Measurements from ENCODE around the gene ERMARD. TPM values are rescaled to one million over a fixed set of nuclear protein-coding genes. Genes with fewer than 3 reads are reported as not detected.

The ERMARD gene
- total RNA-seq, 1 donor from 2014 or later = 34.2 TPM

GRCh38 chr6:169811521-169812256 is 60.3 kb downstream of the ERMARD start:
- TF ChIP-seq CTCF (IDR thresholded peaks at IDR 0.05; ENCODE audit: insufficient read depth, low read length, poor library complexity, severe bottlenecking) = no peak
- no peak for DNase-seq (ENCODE audit: low read depth)
- no peak overlapping the region for H3K4me3 ChIP-seq (ENCODE audit: low read depth, low read length)
- H3K27me3 ChIP-seq (ENCODE audit: control insufficient read depth, insufficient read depth, low read length) = peaks cover 8% of the 10 kb centered on the region
- H3K36me3 ChIP-seq (ENCODE audit: control insufficient read depth, insufficient read depth, low read length) = no peaks in the 10 kb centered on the region

GRCh38 chr6:169812257-169812644 is 60.8 kb downstream of the ERMARD start:
- Histone ChIP-seq H3K36me3 (ENCODE audit: control insufficient read depth, insufficient read depth, low read length) (no peaks in the 10 kb centered on the region), H3K27me3 (ENCODE audit: control insufficient read depth, insufficient read depth, low read length) (peaks cover 6% of the 10 kb centered on the region), H3K4me3 (ENCODE audit: low read depth, low read length) (no peak overlapping the region)
- no peak for DNase-seq (ENCODE audit: low read depth)
- no peak for TF ChIP-seq CTCF (IDR thresholded peaks at IDR 0.05; ENCODE audit: insufficient read depth, low read length, poor library complexity, severe bottlenecking)

GRCh38 chr6:169813969-169814368 is 62.5 kb downstream of the ERMARD start:
- TF ChIP-seq CTCF (IDR thresholded peaks at IDR 0.05; ENCODE audit: insufficient read depth, low read length, poor library complexity, severe bottlenecking) = no peak
- DNase-seq (ENCODE audit: low read depth) = no peak
- Histone ChIP-seq H3K4me3 (ENCODE audit: low read depth, low read length) (no peak overlapping the region), H3K36me3 (ENCODE audit: control insufficient read depth, insufficient read depth, low read length) (no peaks in the 10 kb centered on the region), H3K27me3 (ENCODE audit: control insufficient read depth, insufficient read depth, low read length) (no peaks in the 10 kb centered on the region)

GRCh38 chr6:169816054-169816453 is 64.6 kb downstream of the ERMARD start:
- no peak for TF ChIP-seq CTCF (IDR thresholded peaks at IDR 0.05; ENCODE audit: insufficient read depth, low read length, poor library complexity, severe bottlenecking)

GRCh38 chr6:169816975-169817374 is 65.6 kb downstream of the ERMARD start:
- TF ChIP-seq CTCF (IDR thresholded peaks at IDR 0.05; ENCODE audit: insufficient read depth, low read length, poor library complexity, severe bottlenecking) = no peak
- Histone ChIP-seq H3K27me3 (ENCODE audit: control insufficient read depth, insufficient read depth, low read length) (no peaks in the 10 kb centered on the region), H3K4me3 (ENCODE audit: low read depth, low read length) (no peak overlapping the region), H3K36me3 (ENCODE audit: control insufficient read depth, insufficient read depth, low read length) (no peaks in the 10 kb centered on the region)
- no peak for DNase-seq (ENCODE audit: low read depth)

More at GRCh38 chr6:169816054-169816453, 64.6 kb downstream of the ERMARD start:
- no peaks in the 10 kb centered on the region for H3K36me3 ChIP-seq (ENCODE audit: control insufficient read depth, insufficient read depth, low read length)
- H3K27me3 ChIP-seq (ENCODE audit: control insufficient read depth, insufficient read depth, low read length) = no peaks in the 10 kb centered on the region
- DNase-seq (ENCODE audit: low read depth) = no peak
- no peak overlapping the region for H3K4me3 ChIP-seq (ENCODE audit: low read depth, low read length)

GRCh38 chr6:169820358-169820757 is 68.9 kb downstream of the ERMARD start:
- H3K36me3 ChIP-seq (ENCODE audit: control insufficient read depth, insufficient read depth, low read length) = no peaks in the 10 kb centered on the region

More at GRCh38 chr6:169820358-169820757, 68.9 kb downstream of the ERMARD start:
- TF ChIP-seq CTCF (IDR thresholded peaks at IDR 0.05; ENCODE audit: insufficient read depth, low read length, poor library complexity, severe bottlenecking) = no peak
- no peak for DNase-seq (ENCODE audit: low read depth)
- Histone ChIP-seq H3K4me3 (ENCODE audit: low read depth, low read length) (no peak overlapping the region), H3K27me3 (ENCODE audit: control insufficient read depth, insufficient read depth, low read length) (no peaks in the 10 kb centered on the region)

Measured in kidney epithelial cell (primary cell).